ENCODE results near the gene HDLBP.

GRCh38 chr2:241279413-241279812 is 36.1 kb downstream of the HDLBP start:
- no peak for TF ChIP-seq EZH2 (IDR thresholded peaks at IDR 0.05; ENCODE audit: insufficient read depth, poor library complexity, severe bottlenecking)
- no peak for TF ChIP-seq EZH2phosphoT487 (IDR thresholded peaks at IDR 0.05; ENCODE audit: insufficient read depth, low read depth)
